NCI-H2196 (cell line): ENCODE data around the gene OR2V1.
"Not testable (repeated sequence)": the region's sequence is repeated elsewhere in the genome, so short reads cannot be mapped to it uniquely, and the experiment has no call there.

Experiments used
- DNase-seq: peaks from one replicate; lab custom pipeline; 2025; ENCODE audit not compliant: unreplicated experiment; lab: John Stamatoyannopoulos, UW

The OR2V1 gene

DNA sequence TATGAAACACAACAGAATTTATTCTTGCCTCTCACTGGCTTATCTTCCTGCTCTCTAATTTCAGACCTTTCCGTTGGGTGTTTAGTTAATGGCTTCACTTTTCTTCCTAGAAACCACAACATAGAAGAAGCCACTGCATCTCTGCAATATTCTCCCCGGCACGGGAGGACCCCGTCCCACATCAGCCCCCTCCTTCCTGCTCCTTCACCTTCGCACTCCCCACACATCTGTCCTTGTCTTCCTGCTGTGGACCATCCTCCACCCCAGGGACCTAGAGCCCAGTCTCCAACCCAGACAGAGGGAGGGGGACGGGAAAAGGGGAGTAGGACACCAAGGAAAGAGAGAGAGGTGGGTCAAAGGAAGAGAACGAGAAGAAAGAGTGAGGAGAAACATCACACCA lies 1.4 kb downstream of the OR2V1 start:
- no peak for DNase-seq

- DNase-seq, result no peak
Observed at GRCh38 chr5:181127907-181128626, 2.9 kb downstream of the OR2V1 start.

DNA sequence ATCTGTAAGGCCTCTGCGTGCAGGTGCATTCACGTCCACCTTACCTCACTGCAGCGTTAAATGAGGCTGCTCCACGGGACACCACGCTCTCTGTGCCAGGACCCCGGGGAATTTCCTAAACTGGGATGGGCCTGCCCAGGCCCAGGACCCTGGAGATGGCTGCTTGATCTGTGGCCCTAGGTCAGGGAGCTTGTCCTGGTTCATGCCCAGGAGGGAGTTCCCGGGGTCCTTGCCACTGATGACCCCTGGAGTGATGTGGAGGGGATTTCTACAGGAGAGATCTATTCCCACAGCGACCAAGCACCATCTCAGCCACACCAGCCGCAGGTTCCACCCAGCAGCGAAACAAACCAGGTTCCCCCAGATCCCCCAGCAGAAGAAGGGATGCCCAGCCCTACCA lies 3.5 kb downstream of the OR2V1 start:
- DNase-seq, result no peak

DNA sequence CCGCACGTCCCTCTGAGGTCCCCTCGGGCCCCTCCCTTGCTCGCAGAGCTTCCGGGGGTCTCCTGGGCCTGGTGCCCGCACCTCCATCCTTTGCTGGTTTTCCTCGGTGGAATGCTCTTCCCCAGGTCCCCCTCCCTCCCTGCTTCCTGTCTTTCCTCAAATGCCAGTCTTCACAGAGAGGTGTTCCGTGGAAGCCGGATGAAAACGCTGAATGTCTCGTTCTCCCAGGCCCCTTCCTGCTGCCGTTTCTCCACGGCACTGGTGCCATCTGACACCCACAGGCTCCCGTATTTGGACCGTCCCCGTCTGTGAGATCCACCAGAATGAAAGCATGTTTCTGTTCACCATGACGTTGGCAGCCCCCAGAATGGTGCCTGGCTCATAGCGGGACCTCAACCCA lies 4.1 kb downstream of the OR2V1 start:
- no peak for DNase-seq

DNA sequence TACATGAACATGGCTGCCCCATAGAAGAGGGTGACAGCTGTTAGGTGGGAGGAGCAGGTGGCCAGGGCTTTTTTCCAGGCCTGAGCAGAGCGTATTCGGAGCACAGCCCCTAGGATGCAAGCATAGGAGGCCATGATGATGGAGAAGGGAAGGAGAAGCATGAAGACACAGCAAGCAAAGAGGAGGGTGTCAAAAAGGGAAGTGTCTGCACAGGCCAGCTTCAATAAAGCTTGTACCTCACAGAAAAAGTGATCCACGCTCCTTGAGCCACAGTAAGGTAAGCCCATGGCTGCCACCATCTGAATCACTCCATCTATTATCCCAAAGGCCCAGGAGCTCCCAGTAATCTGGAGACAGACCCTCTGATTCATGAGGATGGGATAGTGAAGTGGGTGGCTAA lies 6.4 kb downstream of the OR2V1 start:
- DNase-seq, result no peak

DNA sequence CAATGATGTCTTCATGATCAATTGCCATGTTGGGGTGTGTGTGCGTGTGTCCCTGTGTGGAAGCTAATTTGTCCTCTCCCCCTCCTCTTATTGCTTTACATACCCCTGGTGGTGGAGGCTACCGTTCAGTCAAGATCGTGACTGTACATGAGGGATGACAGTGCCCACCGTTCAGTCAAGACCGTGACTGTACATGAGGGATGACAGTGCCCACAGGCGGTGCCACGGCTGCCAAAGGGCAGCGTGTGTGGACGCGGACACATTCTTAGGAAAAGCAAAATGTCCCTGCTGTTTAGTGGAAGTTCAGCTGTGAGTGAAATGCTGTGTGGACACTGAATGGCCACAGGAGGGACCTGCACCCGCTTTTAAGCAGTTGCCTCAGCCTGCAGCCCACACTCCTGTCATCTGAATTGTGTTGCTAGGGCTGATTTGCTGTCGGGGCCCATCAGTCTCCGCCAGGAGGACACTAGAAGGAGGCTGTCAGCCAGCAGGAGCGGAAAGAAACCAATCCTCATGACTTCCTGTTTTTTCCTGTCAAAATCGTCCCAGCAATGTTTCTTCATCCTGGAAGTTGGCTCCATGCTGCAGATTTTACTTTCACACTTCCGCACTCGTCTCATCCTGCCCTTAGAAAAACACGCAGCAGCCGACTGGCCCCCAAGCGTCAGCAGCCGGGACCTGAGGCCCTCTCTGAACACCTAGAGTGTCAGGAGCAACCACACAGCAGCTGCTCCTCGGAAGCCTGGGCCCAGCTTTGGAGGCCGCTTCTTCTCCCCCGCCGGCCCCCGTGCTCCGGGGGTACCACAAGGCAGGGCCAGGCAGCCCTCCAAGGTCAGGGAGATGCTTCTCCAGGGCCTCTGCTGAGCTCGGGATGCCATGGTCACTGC lies 9.1 kb downstream of the OR2V1 start:
- DNase-seq, result no peak

GRCh38 chr5:181120761-181121160 lies 10.2 kb downstream of the OR2V1 start:
- no peak for DNase-seq

- no peak for DNase-seq
Observed at GRCh38 chr5:181120306-181120705, 10.7 kb downstream of the OR2V1 start.

GRCh38 chr5:181119105-181119504 lies 11.9 kb downstream of the OR2V1 start:
- DNase-seq, result no peak

DNA sequence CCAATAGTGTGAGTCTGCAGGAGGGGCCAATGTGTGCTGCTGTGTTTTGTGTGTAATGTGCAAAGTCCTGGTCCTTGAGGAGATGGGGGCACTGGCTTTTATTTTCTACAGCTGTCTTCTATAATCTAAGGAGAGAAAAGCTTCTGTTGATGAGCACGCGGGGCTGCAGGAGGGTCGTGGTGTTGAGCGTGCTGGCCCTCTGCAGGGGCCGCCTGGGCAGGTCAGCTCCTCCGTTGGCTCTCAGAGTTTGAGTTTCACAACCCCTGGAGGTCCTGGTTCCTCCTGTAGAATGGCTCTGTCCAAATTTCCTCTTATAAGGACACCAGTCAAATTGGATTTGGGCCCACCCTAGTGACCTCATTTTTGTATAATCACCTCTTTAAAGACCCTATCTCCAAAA lies 12.6 kb downstream of the OR2V1 start:
- DNase-seq, result no peak

DNA sequence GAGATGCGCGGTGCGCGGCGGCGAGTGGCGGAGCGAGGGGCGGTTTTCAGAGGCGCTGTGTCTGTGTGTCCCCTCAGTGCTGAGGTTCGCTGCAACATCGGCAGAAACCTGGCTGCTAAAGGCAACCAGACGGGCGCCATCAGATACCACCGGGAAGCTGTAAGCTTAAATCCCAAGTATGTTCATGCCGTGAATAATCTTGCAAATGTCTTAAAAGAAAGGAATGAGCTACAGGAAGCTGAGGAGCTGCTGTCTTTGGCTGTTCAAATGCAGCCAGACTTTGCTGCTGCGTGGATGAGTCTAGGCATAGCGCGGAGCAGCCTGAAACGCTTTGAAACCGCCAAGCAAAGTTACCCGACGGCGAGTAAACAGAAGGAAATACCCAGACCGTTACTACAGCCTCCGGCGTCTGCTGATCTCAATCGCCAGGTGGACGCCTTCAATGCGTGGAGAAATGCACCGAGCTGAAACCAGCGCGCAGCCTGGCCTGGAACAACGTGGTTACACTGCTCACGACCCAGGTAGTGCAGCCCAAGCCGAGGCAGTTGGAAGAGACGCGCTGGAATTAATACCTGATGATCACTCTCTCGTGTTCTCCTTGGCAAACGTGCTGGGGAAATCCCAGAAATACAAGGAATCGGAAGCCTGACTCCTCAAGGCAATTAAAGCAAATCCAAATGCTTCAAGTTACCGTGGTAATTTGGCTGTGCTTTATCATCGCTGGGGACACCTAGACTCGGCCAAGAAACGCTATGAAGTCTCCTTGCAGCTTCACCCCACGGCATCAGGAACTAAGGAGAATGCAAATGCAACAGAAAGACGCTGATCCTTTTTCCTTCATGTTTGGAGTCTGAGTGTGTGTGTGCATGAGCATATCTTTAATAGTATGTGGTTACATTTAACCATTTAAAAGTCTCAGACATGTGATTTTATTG lies 15.9 kb downstream of the OR2V1 start:
- DNase-seq, result no peak

DNA sequence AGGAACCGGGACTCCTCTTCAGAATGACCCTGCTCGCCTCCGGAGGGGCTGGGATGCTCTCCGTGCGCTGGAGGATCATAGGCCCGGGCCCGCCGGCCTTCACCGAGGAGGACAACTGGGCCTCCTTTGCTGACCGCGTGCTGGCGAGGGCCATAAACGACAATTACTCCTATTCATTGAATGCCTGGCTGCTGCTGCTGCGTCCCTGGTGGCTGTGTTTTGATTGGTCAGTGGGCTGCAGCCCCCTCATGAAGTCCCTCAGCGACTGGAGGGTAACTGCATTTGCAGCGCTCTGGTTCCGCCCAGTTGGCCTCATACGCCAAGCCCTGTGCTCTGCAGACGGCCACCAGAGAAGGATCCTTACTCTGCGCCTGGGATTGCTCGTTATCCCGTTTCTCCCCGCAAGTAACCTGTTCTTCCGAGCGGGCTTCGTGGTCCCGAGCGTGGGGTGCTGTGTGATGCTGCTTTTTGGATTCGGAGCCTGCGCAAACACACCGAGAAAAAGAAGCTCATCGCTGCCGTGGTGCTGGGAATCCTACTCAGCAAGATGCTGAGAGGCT lies 16.6 kb downstream of the OR2V1 start:
- DNase-seq, result no peak

DNA sequence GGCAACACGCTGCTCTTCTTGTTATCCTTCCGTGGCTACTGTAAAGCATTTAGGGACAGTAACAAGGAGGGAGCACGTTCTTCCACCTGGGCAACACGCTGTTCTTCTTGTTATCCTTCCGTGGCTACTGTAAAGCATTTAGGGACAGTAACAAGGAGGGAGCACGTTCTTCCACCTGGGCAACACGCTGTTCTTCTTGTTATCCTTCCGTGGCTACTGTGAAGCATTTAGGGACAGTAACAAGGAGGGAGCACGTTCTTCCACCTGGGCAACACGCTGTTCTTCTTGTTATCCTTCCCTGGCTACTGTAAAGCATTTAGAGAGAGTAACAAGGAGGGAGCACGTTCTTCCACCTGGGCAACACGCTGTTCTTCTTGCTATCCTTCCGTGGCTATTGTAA lies 17.4 kb downstream of the OR2V1 start:
- DNase-seq, result not testable (repeated sequence)

GRCh38 chr5:181112476-181112875 lies 18.5 kb downstream of the OR2V1 start:
- DNase-seq, result no peak

DNA sequence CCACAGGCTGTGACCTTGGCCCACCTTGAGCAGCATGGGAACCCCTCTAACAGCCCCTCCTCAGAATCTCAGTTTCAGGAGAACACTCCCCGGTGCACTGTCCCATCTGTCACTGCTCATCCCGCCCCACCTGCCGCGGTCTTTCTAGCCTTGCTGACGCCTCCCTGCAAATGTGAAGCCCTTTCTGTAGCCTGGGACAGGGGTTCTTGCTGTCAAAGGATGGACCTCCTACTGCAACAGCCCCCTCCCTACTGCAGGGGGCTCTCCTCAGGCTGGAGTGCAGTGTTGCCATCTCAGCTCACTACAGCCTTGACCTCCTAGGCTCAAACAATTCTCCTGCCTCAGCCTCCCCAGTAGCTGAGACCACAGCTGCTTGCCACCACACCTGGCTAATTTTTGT lies 20.0 kb downstream of the OR2V1 start:
- DNase-seq, result no peak

GRCh38 chr5:181109489-181110013 lies 21.4 kb downstream of the OR2V1 start:
- no peak for DNase-seq

DNA sequence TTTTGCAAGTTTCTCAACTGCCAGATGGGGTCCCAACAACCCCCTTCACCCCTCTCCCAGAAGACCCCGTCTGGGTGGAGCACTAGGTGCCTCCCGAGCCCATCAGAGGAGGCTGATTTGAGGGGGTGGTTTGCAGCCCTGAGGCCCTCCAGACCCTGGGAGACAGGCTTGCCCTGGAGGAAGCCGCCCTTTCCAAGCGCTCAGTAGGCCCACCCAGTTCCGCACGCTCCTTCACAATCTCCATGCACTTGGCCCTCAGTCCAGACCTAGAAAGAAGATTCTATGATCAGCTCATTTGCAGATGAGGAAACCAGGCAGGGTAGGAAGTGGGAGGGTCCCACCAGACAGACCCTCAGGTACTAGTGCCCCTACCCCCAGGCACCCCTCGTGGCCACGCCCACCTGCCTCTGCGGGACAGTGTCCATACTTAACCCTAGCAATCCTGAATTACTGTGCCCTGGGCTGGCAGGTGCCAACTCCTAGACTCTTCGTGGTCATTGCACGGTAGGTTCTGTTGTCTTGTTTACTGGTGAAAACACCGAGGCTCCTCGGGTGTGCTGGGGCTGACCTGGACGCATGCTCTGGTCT lies 22.3 kb downstream of the OR2V1 start:
- no peak for DNase-seq

DNA sequence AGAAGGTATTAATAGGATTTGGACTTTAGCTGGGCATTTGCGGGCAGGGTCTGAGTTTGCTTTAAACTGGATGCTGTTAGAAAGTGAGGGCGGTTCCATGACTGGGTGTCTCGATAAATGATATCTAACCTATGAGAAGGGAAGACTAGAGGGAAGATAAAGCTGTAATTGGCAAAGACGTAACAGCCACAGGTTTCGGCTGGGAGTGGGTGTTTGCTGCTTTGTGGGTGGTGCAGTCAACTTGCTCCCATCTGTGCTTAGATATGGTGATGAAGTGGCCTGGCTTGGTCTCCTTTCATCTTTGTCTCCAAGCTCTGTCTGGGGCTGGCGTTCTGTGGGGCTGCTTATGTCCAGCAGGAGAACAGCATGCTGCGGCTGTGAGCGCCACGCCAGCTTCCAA lies 23.3 kb downstream of the OR2V1 start:
- DNase-seq, result no peak

DNA sequence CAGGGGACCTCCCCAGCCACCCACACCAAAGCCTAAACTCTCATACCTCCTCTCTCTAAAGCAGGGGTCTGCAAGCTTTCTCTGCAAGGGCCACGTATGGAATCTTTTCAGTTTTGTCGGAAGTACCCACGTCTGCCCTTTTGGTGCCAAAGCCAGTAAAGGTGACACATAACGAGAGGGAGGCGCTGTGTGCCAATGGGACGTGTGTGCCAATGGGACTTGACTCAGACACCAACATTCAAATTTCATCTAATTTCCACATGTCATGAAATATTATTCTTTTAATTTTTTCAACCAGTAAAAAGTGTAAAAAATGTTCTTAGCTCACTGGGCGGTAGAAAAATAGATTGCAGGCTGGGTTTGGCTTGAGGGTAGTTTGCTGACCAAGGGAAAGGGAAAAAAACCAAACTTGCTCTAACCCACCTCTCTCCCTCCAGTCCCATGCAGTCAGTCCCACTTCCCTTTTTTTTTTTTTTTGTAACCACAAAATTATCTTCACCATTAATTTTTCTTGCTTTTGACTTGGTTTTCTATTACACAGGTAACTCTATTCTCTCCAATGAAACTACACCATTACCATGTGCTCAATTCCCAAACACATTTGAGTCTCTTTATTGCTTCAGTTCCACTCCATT lies 25.5 kb downstream of the OR2V1 start:
- DNase-seq, result no peak
